ENCODE data around the gene GNPNAT1. TPM values are rescaled to one million over a fixed set of nuclear protein-coding genes. Genes with fewer than 3 reads are reported as not detected.

Gene GNPNAT1
- total and polyA plus RNA-seq, 2 experiments from 2014 or later = 44.4 to 68.7 TPM

- TF ChIP-seq ZNF462 (CRISPR knock-in tag; IDR thresholded peaks at IDR 0.05) (no peak), ZNF114 (CRISPR knock-in tag; IDR thresholded peaks at IDR 0.05) (no peak)
Measured at GRCh38 chr14:52781629-52782028, 9.8 kb downstream of the GNPNAT1 start (continued).

DNA sequence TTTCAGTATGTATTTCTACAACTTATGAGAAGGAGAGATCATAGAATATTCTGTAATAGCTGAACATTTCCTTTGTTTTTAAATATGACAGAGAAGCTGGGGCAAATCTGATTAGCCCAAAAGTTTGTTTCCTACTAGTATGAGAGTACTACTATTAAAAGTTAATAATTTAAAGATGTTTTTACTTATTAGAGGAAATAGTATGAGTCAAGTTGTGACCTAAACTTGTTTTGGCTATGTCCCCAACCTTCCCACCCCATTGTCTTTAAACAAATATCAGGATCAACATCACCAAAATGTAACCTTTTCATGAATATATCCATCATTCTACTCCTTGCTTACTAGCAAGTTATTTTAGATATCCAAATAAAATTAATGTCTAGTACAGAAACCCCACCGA, 10.5 kb downstream of the GNPNAT1 start:
- ATAC-seq = no peak
- Mint-ChIP-seq H3K36me3 (ENCODE audit: low read depth) (peaks cover 28% of the 10 kb centered on the region; the same call in 2 of the 3 replicates), H3K9me3 (no peaks in the 10 kb centered on the region), H3K4me3 (no peak overlapping the region), H3K4me1 (no peaks in the 10 kb centered on the region), H3K27me3 (ENCODE audit: insufficient read depth, low read depth, poor library complexity) (peaks cover 7% of the 10 kb centered on the region), H3K27ac (no peak overlapping the region)
- Histone ChIP-seq H3K4me3 (no peak overlapping the region), H3K27me3 (ENCODE audit: insufficient read depth) (no peaks in the 10 kb centered on the region), H3K9me2 (ENCODE audit: insufficient read depth) (no peaks in the 10 kb centered on the region), H4K20me1 (replicated peaks; ENCODE audit: insufficient read depth) (0 out of 2 replicates have a peak, but pooled peaks cover 4% of the 10 kb centered on the region), H3K27ac (ENCODE audit: low read depth) (no peak overlapping the region; the same call in 1 of the 2 replicates), H3K36me3 (ENCODE audit: insufficient read depth) (no peaks in the 10 kb centered on the region; the same call in 1 of the 2 replicates), H3K79me2 (replicated peaks; ENCODE audit: insufficient read depth) (peaks cover under 1% of the 10 kb centered on the region), H2AFZ (no peak overlapping the region), H3F3A (replicated peaks; ENCODE audit: low read depth) (no peaks in the 10 kb centered on the region), H3K4me1 (ENCODE audit: insufficient read depth) (0 out of 2 replicates have a peak, but pooled peaks cover 3% of the 10 kb centered on the region), H3K4me2 (no peak overlapping the region)
- no peak for DNase-seq (ENCODE audit: low spot score)
- TF ChIP-seq ZNF114 (CRISPR knock-in tag; IDR thresholded peaks at IDR 0.05) (no peak), CREB1 (CRISPR knock-in tag; IDR thresholded peaks at IDR 0.05; ENCODE audit: low read depth) (no peak), POLR2AphosphoS5 (IDR thresholded peaks at IDR 0.05; ENCODE audit: low read depth) (no peak), ZNF331 (CRISPR knock-in tag; IDR thresholded peaks at IDR 0.05; ENCODE audit: low read depth) (no peak)
